Epidermal melanocyte (primary cell): ENCODE results near the gene CYGB.

Experiments used
- DNase-seq: peaks from one replicate; pipeline ENCODE4 v3.0.0; 2011; ENCODE audit warnings: low spot score; ENCODE audit not compliant: insufficient read length

CYGB gene

DNA sequence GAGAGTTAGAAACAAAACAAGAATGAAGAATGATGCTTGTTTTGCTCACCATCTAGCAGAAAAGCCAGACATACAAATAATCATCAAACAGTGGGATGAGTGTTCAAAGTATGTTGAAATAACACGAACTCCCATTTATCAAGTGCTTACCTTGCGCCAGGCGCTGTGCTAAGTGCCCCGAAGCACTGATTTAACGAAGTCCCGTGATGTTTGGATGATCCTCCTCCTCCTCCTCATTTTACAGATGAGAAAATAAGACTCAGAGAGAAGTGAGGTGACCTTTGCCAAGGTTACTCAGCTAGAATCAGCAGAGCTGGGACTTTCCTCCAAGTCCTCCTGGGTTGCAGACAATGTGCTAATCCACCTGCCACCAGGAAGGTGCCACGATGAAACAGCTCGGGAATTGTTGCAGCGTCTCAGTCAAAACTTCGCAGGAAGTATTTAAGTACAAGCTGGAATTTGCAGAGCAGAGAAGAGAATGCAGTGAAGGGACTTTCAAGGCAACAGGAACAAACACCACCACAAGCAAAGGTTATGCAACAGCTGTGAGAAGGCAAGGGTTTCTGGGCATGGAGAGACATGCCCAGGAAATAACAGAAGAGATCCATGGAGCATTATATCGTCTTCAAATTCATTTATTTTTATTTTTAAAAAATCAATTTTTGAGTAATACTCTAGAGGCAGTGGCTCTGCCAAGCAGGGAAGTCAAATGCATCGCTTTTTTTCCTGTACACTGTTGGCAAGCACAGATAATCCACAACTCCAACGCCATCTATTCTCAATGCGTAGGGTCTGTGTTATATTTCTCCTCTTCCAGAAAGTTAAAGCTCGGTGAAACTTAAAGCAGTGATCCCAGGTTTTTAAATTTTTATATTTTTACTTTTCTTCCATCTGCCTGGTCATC lies 13.5 kb upstream of the CYGB start:
- DNase-seq, result no peak

GRCh38 chr17:76549539-76549938 lies 12.0 kb upstream of the CYGB start:
- DNase-seq, result no peak

- DNase-seq, result no peak
These were observed 11.7 kb upstream of the CYGB start for GRCh38 chr17:76549215-76549518.

GRCh38 chr17:76548378-76549214 lies 11.1 kb upstream of the CYGB start:
- DNase-seq, result no peak

DNA sequence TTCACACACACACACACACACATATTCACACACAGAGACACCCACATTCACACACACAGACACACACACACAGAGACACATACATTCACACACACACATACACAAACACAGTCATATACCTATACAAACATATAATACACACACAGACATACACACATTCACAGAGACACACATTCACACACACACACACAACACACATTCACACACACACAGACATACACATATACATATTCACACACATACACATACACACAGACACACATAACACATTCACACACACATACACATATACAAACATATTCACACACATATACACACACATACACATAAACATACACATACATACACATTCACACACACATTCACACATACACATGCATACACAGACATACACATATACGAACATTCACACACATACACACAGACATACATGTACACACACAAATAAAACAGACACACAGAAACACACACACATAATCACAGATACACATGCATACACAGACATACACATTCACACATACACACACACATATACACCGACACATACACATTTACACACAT lies 10.2 kb upstream of the CYGB start:
- no peak for DNase-seq

GRCh38 chr17:76547183-76547641 lies 9.7 kb upstream of the CYGB start:
- no peak for DNase-seq

GRCh38 chr17:76546556-76547182 lies 9.2 kb upstream of the CYGB start:
- peak; percentile 57 for DNase-seq

GRCh38 chr17:76545918-76546555 lies 8.5 kb upstream of the CYGB start:
- DNase-seq, result no peak

- DNase-seq, result no peak
These were observed 7.2 kb upstream of the CYGB start for GRCh38 chr17:76544546-76545365.

DNA sequence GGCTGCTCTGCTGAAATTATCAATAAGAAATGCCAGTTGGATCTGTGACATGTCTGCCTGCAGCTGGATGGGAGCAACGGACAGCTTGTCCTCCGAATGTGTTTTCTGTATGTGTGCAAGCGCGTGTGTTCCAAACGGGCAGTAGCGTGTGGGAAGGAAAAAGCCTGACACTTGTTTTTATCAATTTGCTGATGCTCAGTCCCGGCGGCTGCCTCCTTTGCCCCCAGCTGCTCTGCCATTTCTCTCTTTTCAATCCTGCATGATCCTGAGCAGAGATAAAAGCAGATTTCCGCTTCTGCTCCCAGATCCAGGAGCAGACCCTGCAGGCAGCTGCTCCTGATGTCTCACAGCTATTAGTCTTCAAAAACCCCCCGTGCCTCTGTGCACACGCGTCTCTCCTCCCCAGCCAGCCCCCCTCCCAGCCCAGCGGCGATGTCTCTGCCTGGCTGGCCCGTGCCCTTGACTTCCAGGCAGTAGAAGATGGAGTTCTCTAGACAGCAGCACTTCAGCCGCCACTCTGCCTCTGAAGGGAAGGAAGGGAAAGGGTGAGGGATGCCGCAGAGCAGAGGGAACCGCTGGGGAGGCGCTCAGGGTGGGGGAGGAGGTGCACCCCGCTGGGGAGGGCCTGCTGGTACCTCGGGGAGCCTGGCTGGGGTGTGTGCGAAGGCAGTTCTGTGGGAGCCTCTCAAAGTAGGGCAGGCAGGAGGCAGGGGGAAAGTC lies 6.5 kb upstream of the CYGB start:
- DNase-seq, result no peak

GRCh38 chr17:76543482-76543825 lies 5.9 kb upstream of the CYGB start:
- DNase-seq, result no peak

- no peak for DNase-seq
These were observed 5.5 kb upstream of the CYGB start for GRCh38 chr17:76542984-76543383.

DNA sequence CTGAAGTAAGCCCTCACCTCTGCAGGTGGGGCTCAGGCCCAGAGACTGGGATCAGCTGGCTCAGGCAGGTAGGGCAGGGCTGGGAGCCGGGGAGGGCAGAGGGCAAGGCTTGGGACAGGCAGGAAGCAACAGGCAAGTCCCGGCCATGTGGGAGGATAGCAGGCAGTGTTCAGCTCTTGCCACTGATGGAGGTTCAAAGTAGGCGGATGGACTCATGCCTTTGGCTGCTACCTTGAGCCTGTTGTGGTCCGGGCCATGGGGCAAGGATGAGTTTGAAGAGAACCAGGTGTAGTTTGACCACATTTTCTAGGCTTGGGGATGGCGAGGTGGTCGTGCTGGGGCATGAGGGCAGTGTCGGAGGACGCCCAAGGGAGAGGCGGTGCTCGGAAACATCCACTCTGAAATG lies 5.1 kb upstream of the CYGB start:
- DNase-seq, result no peak

DNA sequence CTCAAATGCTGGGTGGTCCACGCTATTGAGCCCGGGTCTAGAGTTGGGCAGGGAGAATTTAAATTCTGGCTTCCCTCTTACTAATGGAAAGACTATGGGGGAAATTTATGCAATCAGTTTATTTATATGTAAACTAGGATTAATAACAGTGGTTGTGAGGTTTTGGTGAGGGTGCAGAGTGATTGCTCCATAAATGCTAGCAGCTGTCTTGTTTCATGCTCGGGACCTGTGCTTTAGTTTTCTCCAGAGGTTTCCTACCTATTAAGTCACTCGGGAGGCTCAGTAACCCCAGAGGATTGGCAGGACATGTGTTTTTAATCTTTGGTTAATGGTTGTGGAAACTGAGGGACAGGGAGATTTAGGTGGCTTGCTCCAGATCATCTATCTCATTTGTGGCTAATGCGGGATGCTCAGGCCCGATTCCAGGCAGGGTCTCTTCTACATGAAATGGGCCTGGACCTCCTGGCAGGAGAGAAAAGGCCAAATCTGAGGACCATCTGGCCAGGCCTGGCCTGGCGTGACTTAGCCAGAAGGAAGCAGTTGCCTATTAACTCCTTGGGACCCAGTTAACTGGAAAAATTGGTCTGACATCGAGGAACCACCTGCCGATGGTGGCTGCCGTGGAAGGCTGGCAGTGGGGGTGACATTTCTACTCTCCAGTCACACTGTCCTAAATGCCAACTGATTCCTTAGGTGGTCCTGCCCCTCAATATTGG lies 4.4 kb upstream of the CYGB start:
- no peak for DNase-seq

- peak; percentile 100 for DNase-seq
These were observed 3.1 kb upstream of the CYGB start for GRCh38 chr17:76540381-76541300.

DNA sequence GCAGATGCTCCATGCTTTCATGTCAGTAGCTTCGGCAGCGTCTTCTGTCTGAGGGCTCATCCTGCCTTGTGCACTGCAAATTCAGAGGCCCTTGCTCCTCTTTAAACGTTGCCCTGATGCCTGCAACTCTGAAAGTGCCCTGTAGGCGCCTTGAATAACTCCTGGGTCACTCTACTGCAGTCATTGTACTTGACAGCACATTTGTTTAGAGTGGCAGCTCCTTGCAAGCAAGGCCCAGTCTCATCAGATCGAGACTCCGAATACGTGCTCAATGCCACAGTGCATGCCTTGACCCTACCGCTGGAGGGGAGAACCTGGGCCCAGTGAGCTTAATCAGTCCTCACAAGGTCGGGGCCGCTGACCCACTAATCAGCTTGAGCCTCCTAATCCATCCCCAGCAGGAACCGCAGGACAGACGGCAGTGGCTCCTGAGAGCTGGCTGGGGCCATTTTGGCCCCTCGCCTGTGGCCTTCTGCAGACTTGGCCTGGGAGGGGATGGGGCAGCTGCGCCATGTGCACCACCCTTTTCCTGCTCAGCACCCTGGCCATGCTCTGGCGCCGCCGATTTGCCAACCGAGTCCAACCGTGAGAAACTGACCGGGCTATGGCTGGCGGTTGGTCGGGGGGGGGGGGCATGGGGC lies 2.2 kb upstream of the CYGB start, which contains the start of gene PRCD:
Gene PRCD (plus strand): TSS at position 414 of the 641 bp plus-strand sequence. CDS start 98 bp downstream, at position 512.
- DNase-seq, result no peak

DNA sequence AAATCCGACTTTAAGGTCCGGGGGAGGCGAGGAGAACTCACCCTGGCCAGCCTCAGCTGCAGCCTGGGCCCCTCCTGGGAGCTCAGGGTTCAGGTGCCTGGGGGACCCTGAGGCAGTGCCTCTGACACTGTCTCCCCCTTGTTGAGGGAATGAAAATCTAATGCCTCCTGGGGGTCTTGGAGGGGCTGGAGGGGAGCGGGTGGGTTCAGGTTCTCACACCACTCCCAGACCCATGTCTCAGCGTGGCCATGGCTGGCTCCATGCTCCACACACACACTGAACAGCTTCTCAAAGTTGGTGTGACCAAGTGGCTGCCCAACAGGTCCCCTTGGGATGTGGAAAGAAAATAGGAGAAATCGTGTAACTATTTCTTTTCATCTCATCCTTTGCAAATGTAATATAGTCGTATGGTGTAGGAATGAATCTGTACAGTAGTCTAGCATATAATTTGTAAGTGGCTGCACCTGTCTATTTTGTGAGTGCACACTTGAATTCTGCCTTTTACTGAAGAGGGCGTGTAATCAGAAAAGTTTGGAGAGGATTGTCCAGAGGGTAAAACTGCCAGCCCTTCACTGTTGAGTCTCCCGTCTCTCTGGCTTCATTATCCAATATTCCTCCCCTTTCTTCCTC lies 1.5 kb upstream of the CYGB start:
- DNase-seq, result no peak
